Breast epithelium (tissue), 3 donors: Measurements from ENCODE around the gene LRRN2.
"Not testable (repeated sequence)": the region's sequence is repeated elsewhere in the genome, so short reads cannot be mapped to it uniquely, and the experiment has no call there.

Experiments
- CTCF ChIP-seq, 3 donors: fragments of 450-650 bp; IDR thresholded peaks; one replicate each; pipeline ENCODE4 v1.5.1; 2016 to 2017; ENCODE audit warnings: antibody characterized with exemption in 3 of 3, mild to moderate bottlenecking in 3 of 3, moderate library complexity in 3 of 3
- POLR2A ChIP-seq: fragments of 450-650 bp; IDR thresholded peaks from one replicate; pipeline ENCODE4 v1.6.1; 2016; ENCODE audit warnings: antibody characterized with exemption, mild to moderate bottlenecking, moderate library complexity
- POLR2AphosphoS5 ChIP-seq, 3 donors: sonication (generic); formaldehyde crosslinking; IDR thresholded peaks; one replicate each; pipeline ENCODE4 v1.6.1; 2017; ENCODE audit warnings: antibody characterized with exemption in 3 of 3

- not testable (repeated sequence) for TF ChIP-seq CTCF (IDR thresholded peaks at IDR 0.05); POLR2A; POLR2AphosphoS5 (IDR thresholded peaks at IDR 0.05)
Measured at GRCh38 chr1:204629459-204629858, 56.1 kb downstream of the LRRN2 start.
